GM12872 (cell line): ENCODE results near the gene AURKB.

Source experiments
- TF ChIP-seq, protein P1 (sequence below): IDR thresholded peaks from 3 replicates; pipeline ENCODE4 v1.5.1; 2011; ENCODE audit warnings: low read depth, mild to moderate bottlenecking, low read length, moderate library complexity; ENCODE audit not compliant: insufficient read depth

The AURKB gene

DNA sequence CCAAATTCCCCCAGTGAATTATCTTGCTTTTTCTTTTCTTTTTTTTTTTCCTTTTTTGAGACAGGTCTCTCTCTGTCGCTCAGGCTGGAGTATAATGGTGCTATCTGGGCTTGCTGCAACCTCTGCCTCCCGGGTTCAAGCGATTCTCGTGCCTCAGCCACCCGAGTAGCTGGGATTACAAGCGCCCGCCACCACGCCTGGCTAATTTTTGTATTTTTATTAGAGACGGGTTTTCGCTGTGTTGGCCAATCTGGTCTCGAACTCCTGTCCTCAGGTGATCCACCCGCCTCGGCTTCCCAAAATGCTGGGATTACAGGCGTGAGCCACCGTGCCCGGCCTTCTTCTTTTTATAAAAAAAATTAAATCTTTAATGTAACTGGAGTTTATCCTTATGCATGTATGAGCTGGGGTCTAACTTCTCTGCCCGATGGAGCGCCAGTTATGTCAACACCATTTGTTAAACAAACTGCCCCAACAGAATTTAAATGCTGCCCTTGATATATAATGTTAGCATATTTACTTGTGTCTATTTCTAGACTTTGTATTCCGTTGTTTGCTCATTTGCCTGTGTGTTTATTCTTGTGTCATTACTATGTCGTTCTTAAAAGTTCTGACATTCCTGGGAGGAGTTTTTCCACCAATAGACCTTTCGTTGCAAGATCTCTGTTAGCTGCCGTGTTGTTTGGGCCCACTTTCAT is 535 bp upstream of the AURKB start:
- TF ChIP-seq, protein P1, sequence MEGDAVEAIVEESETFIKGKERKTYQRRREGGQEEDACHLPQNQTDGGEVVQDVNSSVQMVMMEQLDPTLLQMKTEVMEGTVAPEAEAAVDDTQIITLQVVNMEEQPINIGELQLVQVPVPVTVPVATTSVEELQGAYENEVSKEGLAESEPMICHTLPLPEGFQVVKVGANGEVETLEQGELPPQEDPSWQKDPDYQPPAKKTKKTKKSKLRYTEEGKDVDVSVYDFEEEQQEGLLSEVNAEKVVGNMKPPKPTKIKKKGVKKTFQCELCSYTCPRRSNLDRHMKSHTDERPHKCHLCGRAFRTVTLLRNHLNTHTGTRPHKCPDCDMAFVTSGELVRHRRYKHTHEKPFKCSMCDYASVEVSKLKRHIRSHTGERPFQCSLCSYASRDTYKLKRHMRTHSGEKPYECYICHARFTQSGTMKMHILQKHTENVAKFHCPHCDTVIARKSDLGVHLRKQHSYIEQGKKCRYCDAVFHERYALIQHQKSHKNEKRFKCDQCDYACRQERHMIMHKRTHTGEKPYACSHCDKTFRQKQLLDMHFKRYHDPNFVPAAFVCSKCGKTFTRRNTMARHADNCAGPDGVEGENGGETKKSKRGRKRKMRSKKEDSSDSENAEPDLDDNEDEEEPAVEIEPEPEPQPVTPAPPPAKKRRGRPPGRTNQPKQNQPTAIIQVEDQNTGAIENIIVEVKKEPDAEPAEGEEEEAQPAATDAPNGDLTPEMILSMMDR, result no peak

- TF ChIP-seq, protein P1, result no peak
Measured at GRCh38 chr17:8206536-8206935, 3.8 kb downstream of the AURKB start.

- TF ChIP-seq, protein P1, result no peak
Measured at GRCh38 chr17:8204761-8205555, 5.4 kb downstream of the AURKB start.

DNA sequence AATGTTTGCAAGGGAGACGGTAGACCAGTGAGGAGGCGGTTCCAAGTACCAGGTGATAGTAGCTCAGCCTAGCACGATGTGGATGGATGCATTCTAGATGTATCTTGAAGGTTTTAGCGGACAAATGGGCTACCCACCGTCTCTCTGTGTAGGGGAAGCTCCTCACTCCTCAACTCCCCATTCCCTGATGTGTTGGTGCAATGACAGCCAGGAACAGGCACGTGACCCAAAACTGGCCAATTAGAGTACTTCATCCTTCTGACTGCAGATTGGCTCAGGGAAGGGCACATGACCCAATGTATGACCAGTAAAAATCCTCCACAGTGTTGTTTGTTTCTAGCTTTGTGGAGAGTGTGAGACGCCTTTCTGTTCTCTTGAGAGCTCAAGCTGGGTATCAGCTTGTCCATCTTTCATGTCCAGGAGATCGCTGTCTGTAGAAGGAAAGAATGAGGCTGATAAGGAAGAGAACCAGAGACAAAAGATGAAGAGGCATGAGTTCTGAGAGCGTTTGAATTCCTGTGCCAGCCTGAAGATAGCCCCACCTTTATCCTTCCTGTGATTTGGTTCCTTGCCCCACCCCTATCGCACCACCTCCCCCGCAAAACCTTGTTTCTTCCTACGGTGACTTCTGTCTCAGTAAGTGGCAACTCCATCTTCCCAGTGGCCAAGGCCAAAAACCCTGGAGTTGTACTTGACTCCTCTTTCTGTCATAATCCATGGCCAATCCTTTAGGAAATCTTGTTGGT is 18.1 kb downstream of the AURKB start:
- TF ChIP-seq, protein P1, result no peak

- TF ChIP-seq, protein P1, result no peak
Measured at GRCh38 chr17:8190506-8190905, 19.9 kb downstream of the AURKB start.

GRCh38 chr17:8189711-8190477 is 20.5 kb downstream of the AURKB start, which contains the start of gene BORCS6:
TSS of gene BORCS6 (minus strand) at chr17:8190180. CDS start at chr17:8190140, 40 bp downstream.
- TF ChIP-seq, protein P1, result no peak
